GM12892 (cell line): ENCODE results near the gene DNTT.

ENCODE experiments used
- POLR2A ChIP-seq: IDR thresholded peaks from 2 replicates; pipeline ENCODE4 v1.6.1; 2011; ENCODE audit warnings: low read depth, low read length, control low read depth
- POLR2AphosphoS5 ChIP-seq: IDR thresholded peaks from 2 replicates; pipeline ENCODE4 v1.6.1; 2011; ENCODE audit warnings: low read depth, low read length, control low read depth
- TAF1 ChIP-seq: IDR thresholded peaks from 2 replicates; pipeline ENCODE4 v1.6.1; 2011; ENCODE audit warnings: low read depth, mild to moderate bottlenecking, control low read depth, low read length, borderline replicate concordance

DNA sequence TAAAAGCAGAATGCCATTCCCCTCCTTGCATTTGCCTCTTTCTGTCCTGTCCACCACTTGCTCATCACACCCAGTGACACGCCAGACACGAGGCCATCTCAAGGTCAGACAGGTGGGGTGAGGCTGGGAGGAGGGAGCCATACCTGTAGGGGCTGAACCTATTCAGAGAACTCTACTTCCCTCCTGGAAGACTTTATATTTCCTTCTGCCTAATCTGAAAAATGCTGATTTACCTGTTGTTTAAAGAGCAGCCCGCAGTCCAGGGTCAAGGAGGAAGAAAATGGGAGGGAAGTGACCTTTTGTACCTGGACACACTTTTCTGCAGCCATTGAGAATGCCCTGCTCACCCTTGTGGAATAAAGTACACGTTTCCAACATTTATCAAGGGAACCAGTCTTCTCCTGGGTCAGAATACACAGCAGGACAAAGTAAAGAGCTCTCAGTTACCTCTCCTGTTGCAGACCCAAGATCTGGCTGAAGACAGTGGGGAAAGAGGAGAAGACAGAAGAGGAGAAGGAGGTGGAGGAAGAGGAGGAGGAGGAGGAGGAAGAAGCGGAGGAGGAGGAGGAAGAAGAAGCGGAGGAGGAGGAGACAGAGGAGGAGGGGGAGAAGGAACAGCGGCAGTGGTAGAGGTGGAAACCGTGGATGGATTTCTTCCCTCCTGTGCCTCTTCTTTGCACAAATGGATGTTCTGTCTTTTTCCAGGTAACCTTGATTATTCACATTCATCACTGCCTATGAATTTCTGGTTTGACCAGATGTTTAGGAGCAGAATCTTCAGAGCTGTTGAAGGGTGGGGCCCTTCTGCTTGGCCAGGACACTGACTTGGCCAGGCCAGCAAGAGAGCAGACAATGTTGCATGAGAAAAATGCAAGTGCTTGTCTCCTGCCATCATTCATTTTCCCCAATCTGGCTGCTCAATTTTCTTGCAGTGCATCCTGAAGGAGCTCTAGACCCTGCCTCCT, 31.6 kb upstream of the DNTT start:
- no peak for TF ChIP-seq POLR2A
- no peak for TF ChIP-seq POLR2AphosphoS5
- TF ChIP-seq TAF1: no peak
